ENCODE data around the gene PPM1A.
A peak's percentile ranks its signal among the peaks of the same experiment; 100 is the strongest.

Gene PPM1A

DNA sequence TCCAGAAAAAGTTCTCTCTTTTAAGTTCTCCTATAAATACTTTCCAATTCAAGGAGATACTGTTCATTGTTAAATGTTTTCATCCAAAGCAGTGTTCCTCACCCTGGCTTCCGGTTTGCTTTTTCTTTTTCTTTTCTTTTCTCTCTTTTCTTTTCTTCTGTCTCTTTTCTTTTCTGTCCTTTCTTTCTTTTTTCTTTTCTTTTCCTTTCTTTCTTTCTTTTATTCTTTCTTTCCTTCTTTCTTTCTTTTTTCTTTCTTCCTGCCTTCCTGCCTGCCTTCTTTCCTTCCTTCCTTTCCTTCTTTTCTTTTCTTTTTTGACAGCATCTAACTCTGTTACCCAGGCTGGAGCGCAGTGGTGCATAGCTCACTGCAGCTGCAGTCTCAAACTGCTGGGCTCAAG lies 75.8 kb downstream of the PPM1A start:
- Histone ChIP-seq H3K4me1 (no peaks in the 10 kb centered on the region), H3K27me3 (no peaks in the 10 kb centered on the region), H3K9me3 (no peaks in the 10 kb centered on the region), H3K4me3 (ENCODE audit: low read depth, low read length) (no peak overlapping the region), H3K36me3 (no peaks in the 10 kb centered on the region)
- TF ChIP-seq, protein P1, sequence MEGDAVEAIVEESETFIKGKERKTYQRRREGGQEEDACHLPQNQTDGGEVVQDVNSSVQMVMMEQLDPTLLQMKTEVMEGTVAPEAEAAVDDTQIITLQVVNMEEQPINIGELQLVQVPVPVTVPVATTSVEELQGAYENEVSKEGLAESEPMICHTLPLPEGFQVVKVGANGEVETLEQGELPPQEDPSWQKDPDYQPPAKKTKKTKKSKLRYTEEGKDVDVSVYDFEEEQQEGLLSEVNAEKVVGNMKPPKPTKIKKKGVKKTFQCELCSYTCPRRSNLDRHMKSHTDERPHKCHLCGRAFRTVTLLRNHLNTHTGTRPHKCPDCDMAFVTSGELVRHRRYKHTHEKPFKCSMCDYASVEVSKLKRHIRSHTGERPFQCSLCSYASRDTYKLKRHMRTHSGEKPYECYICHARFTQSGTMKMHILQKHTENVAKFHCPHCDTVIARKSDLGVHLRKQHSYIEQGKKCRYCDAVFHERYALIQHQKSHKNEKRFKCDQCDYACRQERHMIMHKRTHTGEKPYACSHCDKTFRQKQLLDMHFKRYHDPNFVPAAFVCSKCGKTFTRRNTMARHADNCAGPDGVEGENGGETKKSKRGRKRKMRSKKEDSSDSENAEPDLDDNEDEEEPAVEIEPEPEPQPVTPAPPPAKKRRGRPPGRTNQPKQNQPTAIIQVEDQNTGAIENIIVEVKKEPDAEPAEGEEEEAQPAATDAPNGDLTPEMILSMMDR (IDR thresholded peaks at IDR 0.05; ENCODE audit: low read depth, low read length): no peak
- DNase-seq: no peak

DNA sequence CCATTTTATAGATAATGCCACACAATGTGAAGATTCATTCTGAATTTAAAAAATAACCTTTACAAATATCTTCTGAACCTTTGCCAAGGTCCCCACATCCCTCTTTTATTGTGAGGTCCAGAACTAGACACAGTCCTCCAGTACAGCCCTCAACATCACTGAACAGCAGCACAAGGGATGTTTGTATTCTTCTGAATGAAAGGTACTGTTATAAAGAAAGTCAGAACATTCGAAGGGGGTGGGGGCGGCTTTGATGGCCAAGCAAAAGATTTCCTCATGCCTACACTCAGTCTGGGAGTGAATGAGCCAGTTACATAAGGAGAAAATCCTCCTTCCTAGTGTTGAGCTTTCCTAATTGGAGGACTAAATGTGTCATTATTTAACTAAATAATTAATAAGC lies 77.3 kb downstream of the PPM1A start:
- TF ChIP-seq, protein P1 (IDR thresholded peaks at IDR 0.05; ENCODE audit: low read depth, low read length): no peak
- no peak overlapping the region for H3K4me3 ChIP-seq (ENCODE audit: low read depth, low read length)
- H3K9me3 ChIP-seq: no peaks in the 10 kb centered on the region
- no peaks in the 10 kb centered on the region for H3K36me3 ChIP-seq
- H3K4me1 ChIP-seq: no peaks in the 10 kb centered on the region
- H3K27me3 ChIP-seq: no peaks in the 10 kb centered on the region
- no peak for DNase-seq

DNA sequence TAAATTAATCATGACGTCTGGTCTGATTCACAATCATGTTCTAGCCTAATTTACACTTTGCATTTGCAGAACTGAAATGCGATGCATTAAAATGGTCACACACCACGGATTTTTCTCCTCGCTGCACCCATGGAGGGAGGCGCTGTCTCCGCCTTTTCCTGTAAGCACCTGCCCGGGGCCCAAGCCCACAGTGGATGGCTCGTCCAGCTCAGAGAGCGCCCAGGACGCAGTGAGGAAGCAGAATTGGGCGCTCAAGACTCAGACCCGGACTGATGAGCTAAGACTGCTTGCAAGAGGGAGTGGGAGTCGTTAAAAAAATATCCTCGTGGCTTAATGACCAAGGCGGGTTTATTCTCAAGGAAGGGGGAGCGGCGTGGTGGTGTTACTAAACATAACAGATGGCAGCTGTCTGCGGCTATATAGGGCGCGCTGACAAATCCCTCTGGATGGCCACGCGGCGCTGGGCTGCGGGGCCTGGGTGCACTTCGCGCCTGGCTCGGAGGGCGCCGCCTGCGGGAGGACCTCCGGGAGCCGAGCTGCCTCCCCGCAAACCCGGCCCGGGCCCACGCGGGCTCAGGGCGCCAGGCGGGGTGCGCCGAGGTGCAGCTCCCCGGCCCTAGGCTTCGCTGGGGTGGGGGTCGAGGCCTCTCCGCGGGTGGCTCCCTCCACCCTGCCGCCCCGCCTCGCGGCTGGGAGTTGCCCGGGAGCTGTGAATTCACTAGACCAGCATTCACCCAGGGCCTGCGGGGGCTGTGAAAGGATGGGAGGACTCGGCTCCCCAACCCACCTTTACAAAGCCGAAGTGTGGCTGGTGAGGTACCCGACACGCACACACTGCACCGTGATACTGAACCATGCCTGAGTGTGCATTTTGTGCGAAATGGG lies 78.7 kb downstream of the PPM1A start:
- no peaks in the 10 kb centered on the region for H3K4me1 ChIP-seq
- no peaks in the 10 kb centered on the region for H3K27me3 ChIP-seq
- H3K4me3 ChIP-seq (ENCODE audit: low read depth, low read length): no peak overlapping the region
- H3K36me3 ChIP-seq: no peaks in the 10 kb centered on the region
- H3K9me3 ChIP-seq: no peaks in the 10 kb centered on the region
- no peak for DNase-seq
- TF ChIP-seq, protein P1 (IDR thresholded peaks at IDR 0.05; ENCODE audit: low read depth, low read length): no peak

DNA sequence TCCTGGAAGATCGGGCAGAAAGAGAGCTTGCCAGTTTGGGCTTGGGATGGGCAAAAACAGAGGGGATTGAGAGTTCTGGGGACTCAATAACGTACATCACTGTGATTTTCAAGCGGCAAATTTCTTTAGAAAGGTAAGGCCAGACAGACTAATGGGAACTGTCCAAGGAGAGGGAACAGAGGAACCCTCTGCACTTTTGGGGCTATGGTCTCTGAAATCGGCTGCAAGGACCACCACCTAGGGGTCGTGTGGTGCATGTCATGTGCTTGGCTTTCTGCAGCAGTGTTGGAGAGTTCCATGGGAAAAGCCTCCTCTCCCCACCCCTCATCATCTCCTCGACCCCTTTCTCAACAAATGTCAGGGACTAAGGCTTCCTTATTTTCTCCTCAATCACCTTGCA lies 79.6 kb downstream of the PPM1A start:
- DNase-seq: no peak
- H3K4me1 ChIP-seq: no peaks in the 10 kb centered on the region
- H3K36me3 ChIP-seq: no peaks in the 10 kb centered on the region
- TF ChIP-seq, protein P1 (IDR thresholded peaks at IDR 0.05; ENCODE audit: low read depth, low read length): peak; percentile 34
- H3K9me3 ChIP-seq: no peaks in the 10 kb centered on the region
- no peaks in the 10 kb centered on the region for H3K27me3 ChIP-seq
- no peak overlapping the region for H3K4me3 ChIP-seq (ENCODE audit: low read depth, low read length)

DNA sequence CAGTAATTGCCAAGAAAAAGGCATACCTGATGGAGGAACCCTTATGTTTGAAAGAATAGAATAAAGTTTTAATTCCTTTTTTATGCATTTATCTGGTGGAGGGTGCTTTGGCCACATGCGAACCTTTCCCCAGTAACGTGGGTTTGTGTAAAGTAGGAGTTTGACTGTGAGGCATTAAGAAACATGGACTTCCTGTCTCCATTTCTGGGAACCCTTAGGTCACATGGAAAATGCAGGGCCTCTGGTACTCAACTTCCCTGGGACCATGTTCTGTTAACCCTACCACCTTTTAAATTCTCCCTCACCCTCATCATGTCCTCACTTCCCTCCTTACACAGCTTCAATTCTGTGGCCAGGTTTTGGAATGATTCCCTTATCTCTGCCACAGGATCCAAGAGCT lies 80.3 kb downstream of the PPM1A start:
- DNase-seq: no peak
- H3K27me3 ChIP-seq: no peaks in the 10 kb centered on the region
- H3K36me3 ChIP-seq: no peaks in the 10 kb centered on the region
- no peaks in the 10 kb centered on the region for H3K4me1 ChIP-seq
- TF ChIP-seq, protein P1 (IDR thresholded peaks at IDR 0.05; ENCODE audit: low read depth, low read length): no peak
- H3K4me3 ChIP-seq (ENCODE audit: low read depth, low read length): no peak overlapping the region
- no peaks in the 10 kb centered on the region for H3K9me3 ChIP-seq
